A549 (cell line): ENCODE measurements around the gene SLCO2B1.

Experiments used
- CEBPB ChIP-seq, 2 experiments: fragments of >200 bp in 1 of 2; sonication (Bioruptor Twin) in 1 of 2; formaldehyde crosslinking in 1 of 2; IDR thresholded peaks; 2 replicates each; pipeline ENCODE4 v1.6.1; 2012 to 2016
- EHF ChIP-seq: fragments of 250-450 bp; sonication (Bioruptor Pico); IDR thresholded peaks from 2 replicates; pipeline ENCODE4 v1.5.0; 2020; ENCODE audit warnings: mild to moderate bottlenecking
- EP300 ChIP-seq, 2 experiments: fragments of >200 bp; sonication (Bioruptor Twin); formaldehyde crosslinking; IDR thresholded peaks; 2 replicates in 1 of 2; 3 replicates in 1 of 2; pipeline ENCODE4 v1.6.1; 2016 to 2017
- POLR2A ChIP-seq: IDR thresholded peaks from 2 replicates; pipeline ENCODE4 v1.6.1; 2012; ENCODE audit warnings: mild to moderate bottlenecking, low read length
- POLR2AphosphoS2 ChIP-seq: conservative IDR thresholded peaks from 2 replicates; pipeline ENCODE4 v1.6.1; 2012; ENCODE audit warnings: low read length, improper control_type of control experiment, inconsistent platforms
- REST ChIP-seq: fragments of 200-600 bp; sonication (generic); IDR thresholded peaks from 2 replicates; pipeline ENCODE4 v1.6.1; 2016; ENCODE audit warnings: antibody characterized with exemption, mild to moderate bottlenecking, moderate library complexity
- RNF2 ChIP-seq: fragments of 200-600 bp; sonication (generic); IDR thresholded peaks from 2 replicates; pipeline ENCODE4 v1.6.1; 2016; ENCODE audit warnings: low read depth, mild to moderate bottlenecking, antibody characterized with exemption, moderate library complexity, borderline replicate concordance
- SMC3 ChIP-seq: fragments of >200 bp; sonication (Bioruptor Twin); formaldehyde crosslinking; IDR thresholded peaks from 3 replicates; pipeline ENCODE4 v1.6.1; 2018; ENCODE audit warnings: inconsistent platforms
- TF ChIP-seq, protein P1 (sequence below): fragments of >200 bp; sonication (Bioruptor Twin); formaldehyde crosslinking; IDR thresholded peaks from 3 replicates; pipeline ENCODE4 v1.5.1; 2016
- TF ChIP-seq, protein P2 (sequence below): IDR thresholded peaks from 2 replicates; pipeline ENCODE4 v1.6.1; 2012

- TF ChIP-seq, protein P1, sequence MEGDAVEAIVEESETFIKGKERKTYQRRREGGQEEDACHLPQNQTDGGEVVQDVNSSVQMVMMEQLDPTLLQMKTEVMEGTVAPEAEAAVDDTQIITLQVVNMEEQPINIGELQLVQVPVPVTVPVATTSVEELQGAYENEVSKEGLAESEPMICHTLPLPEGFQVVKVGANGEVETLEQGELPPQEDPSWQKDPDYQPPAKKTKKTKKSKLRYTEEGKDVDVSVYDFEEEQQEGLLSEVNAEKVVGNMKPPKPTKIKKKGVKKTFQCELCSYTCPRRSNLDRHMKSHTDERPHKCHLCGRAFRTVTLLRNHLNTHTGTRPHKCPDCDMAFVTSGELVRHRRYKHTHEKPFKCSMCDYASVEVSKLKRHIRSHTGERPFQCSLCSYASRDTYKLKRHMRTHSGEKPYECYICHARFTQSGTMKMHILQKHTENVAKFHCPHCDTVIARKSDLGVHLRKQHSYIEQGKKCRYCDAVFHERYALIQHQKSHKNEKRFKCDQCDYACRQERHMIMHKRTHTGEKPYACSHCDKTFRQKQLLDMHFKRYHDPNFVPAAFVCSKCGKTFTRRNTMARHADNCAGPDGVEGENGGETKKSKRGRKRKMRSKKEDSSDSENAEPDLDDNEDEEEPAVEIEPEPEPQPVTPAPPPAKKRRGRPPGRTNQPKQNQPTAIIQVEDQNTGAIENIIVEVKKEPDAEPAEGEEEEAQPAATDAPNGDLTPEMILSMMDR = no peak
- TF ChIP-seq EHF (CRISPR knock-in tag) (no peak), REST (no peak), POLR2AphosphoS2 (no peak), SMC3 (no peak), EP300 (IDR thresholded peaks at IDR 0.05) (no peak), RNF2 (no peak), POLR2A (no peak), CEBPB (IDR thresholded peaks at IDR 0.05) (no peak)
- TF ChIP-seq, protein P2, sequence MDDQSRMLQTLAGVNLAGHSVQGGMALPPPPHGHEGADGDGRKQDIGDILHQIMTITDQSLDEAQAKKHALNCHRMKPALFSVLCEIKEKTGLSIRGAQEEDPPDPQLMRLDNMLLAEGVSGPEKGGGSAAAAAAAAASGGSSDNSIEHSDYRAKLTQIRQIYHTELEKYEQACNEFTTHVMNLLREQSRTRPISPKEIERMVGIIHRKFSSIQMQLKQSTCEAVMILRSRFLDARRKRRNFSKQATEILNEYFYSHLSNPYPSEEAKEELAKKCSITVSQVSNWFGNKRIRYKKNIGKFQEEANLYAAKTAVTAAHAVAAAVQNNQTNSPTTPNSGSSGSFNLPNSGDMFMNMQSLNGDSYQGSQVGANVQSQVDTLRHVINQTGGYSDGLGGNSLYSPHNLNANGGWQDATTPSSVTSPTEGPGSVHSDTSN = no peak
Measured at GRCh38 chr11:75219869-75220268, 69.0 kb downstream of the SLCO2B1 start.
